GM23248 (cell line): ENCODE data around the gene BTNL9.

Experiments used
- EZH2 ChIP-seq: fragments of 200-600 bp; sonication (generic); IDR thresholded peaks from 2 replicates; pipeline ENCODE4 v1.6.1; 2018; ENCODE audit warnings: antibody characterized with exemption, mild to moderate bottlenecking; ENCODE audit not compliant: insufficient read depth, poor library complexity, severe bottlenecking
- EZH2phosphoT487 ChIP-seq: fragments of 200-600 bp; sonication (generic); IDR thresholded peaks from 2 replicates; pipeline ENCODE4 v1.6.1; 2018; ENCODE audit warnings: antibody characterized with exemption, moderate library complexity, mild to moderate bottlenecking, low read depth; ENCODE audit not compliant: insufficient read depth

DNA sequence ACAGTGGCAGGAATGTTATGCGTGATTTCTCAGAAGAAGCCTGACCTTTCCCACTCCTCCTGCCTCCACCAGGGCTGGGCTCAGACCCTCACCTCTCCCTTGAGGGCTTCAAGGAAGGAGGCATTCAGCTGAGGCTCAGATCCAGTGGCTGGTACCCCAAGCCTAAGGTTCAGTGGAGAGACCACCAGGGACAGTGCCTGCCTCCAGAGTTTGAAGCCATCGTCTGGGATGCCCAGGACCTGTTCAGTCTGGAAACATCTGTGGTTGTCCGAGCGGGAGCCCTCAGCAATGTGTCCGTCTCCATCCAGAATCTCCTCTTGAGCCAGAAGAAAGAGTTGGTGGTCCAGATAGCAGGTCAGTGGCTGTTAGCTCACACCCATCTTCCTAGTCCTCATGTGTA lies 9.9 kb downstream of the BTNL9 start:
- TF ChIP-seq EZH2 = no peak
- TF ChIP-seq EZH2phosphoT487 = no peak
